ENCODE data around the gene GPATCH4.
"Not testable (repeated sequence)": the region's sequence is repeated elsewhere in the genome, so short reads cannot be mapped to it uniquely, and the experiment has no call there.

Gene GPATCH4

DNA sequence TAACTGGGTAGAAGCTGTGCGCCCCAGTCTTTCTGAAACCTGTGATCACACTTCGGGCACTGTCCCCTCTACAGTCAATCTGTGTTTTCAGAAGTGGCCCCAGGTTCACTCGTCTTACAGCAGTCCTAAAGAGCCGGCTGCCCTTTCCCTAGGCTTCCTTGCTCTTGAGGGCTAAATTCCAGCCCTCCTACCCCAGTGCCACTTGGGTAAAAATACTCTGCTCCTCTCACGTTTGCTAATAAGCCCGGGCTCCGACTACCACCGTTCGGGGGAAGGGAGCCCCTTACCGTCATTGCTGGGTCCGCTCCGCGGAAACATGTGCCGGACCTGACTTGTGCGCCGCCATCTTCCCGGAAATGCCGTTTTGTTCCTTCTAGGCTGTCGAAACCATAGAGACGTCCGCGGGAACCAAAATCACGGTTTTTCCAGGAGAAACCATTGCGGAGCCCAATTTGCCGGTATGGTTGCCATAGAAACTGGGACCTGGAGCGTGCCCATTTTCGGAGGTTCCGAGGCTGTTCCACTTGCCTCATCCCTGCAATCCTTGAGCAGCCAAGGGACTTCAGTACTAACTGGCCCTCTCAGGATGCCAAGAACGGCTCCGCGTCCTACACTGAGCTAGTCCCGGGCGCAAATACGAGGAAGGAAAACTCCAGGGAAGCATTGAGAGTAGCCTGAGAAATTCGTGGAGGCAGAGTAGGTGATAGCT lies at the start of gene GPATCH4:
GPATCH4 (minus strand) TSS at position 358 of the 709 bp plus-strand sequence.
- peak; percentile 71 to 72 for DNase-seq (ENCODE audit: low read depth in 2 of 2)

DNA sequence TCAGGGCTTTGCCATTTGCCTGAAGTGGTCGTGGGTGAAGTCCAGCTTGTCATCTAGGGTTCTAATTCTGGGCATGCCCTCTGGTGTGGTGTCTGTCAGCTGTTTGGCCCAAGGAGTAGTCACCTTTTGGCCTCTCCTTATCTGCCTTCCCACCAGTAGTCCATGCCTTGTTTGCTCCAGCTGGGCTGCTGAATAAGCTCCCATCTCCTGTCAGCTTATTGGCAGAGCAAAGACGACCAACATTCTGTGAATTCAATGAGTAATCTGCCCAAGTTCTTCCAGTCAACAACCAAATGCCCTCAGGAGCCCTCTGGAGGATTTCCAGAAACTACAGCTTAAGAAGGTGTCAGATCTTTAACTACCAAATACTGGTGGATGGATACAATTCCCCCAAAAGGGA lies 47.7 kb upstream of the GPATCH4 start:
- no peak for DNase-seq (ENCODE audit: low read depth in 2 of 2)

DNA sequence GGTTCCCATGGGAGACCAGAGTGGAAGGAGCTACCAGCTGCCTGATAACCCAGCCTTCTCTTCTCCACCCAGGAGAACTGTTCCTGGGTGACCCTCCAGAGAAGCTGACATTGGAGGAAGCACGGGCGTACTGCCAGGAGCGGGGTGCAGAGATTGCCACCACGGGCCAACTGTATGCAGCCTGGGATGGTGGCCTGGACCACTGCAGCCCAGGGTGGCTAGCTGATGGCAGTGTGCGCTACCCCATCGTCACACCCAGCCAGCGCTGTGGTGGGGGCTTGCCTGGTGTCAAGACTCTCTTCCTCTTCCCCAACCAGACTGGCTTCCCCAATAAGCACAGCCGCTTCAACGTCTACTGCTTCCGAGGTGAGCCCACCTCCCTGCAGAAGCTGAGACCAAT lies 47.2 kb upstream of the GPATCH4 start:
- DNase-seq (ENCODE audit: low read depth in 2 of 2): no peak

DNA sequence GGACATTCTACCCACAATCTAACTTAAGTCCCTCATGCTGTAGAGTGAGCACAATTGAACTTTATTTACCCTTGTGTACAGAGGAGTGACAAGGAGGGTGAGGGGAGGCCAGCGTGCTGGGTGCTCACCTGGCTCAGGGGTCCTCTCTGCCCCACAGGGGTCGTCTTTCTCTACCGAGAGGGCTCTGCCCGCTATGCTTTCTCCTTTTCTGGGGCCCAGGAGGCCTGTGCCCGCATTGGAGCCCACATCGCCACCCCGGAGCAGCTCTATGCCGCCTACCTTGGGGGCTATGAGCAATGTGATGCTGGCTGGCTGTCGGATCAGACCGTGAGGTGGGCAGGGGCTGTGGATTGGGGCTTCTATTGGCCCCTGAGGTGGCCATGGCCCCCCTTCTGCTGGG lies 46.1 kb upstream of the GPATCH4 start:
- no peak for DNase-seq (ENCODE audit: low read depth in 2 of 2)

DNA sequence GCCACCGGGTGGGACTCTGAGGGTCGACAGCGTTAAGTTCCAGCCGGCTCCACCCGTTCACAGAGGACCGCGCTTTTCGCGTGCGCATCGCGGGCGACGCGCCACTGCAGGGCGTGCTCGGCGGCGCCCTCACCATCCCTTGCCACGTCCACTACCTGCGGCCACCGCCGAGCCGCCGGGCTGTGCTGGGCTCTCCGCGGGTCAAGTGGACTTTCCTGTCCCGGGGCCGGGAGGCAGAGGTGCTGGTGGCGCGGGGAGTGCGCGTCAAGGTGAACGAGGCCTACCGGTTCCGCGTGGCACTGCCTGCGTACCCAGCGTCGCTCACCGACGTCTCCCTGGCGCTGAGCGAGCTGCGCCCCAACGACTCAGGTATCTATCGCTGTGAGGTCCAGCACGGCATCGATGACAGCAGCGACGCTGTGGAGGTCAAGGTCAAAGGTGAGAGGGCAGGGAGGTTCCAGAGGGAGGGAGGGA lies 45.5 kb upstream of the GPATCH4 start:
- no peak for DNase-seq (ENCODE audit: low read depth in 2 of 2)

DNA sequence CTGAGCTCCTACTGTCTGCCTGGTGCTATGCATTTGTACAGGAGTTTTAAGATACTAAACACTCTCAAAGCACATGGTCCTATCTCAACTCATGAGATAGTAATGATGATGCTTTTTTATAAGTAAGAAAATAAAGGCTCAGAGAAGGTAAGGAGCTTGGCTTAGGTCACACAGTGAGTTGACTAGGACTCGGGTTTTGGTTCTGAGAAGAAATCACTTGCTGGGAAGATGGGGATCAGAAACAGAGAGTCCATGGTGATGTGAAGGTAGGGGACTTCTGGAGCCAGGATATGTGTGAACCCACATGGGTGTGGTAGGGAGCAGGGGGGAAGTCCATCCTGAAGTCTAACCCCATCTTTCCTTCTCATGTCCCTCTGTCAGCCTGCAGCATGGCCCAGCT lies 44.4 kb upstream of the GPATCH4 start:
- DNase-seq (ENCODE audit: low read depth in 2 of 2): no peak

DNA sequence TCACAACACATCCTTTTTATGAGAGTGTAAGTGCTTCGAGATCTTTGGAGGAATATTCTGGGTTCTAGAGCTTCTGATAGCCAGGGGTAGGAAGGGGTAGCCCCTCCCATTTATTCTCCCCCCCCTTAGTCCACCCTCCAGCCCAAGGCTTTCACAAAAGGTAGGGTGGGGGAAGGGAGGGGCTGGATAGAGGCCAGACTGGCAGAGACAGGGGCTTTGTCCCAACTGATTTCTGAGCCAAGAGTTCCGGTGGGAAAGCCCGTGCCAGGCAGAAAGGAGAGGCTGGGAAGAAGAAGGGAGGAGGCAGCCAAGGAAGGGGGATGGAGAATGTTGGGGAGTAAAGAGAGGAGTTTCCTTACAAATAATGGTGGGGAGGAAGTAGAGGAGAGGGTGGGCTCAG lies 43.8 kb upstream of the GPATCH4 start:
- no peak for DNase-seq (ENCODE audit: low read depth in 2 of 2)

- no peak for DNase-seq (ENCODE audit: low read depth in 2 of 2)
Observed at GRCh38 chr1:156644640-156645039, 43.4 kb upstream of the GPATCH4 start.

DNA sequence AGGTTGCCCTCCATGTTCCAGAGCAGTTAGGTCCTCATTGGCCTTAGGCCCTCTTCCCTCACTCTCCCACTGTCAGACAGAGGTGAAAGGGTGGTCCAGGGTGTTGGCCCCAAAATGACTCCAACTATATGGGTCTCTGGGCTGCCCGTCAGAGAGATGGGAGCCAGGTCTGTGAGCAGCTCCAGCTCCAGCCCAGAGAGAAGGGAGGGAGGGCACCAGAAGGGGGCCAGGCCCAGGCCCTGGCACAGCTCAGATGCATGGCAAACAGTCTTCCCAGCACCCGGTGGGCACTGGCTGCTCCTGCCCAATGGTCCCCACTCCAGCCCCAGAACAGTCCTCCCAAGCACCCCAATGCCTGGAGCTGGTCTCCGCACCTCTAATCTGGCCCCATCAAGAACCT lies 42.9 kb upstream of the GPATCH4 start:
- no peak for DNase-seq (ENCODE audit: low read depth in 2 of 2)

DNA sequence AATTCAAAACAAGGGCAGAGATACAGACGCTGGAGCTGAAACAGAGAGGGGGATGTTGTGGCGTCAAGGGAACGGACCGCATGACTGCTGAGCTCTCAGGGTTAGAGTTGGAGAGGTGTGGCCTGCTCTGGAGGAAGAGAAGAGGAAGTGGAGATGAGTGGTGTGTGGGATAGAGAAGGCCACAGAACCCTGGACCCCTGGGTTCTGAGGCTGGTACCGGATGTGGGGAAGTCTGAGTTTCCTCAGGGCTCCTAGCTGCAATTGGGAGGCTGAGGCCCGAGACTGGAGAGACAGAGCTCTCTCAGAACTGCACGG lies 42.5 kb upstream of the GPATCH4 start:
- peak in 1 of 2 donors; percentile 11 for DNase-seq (ENCODE audit: low read depth in 2 of 2)

DNA sequence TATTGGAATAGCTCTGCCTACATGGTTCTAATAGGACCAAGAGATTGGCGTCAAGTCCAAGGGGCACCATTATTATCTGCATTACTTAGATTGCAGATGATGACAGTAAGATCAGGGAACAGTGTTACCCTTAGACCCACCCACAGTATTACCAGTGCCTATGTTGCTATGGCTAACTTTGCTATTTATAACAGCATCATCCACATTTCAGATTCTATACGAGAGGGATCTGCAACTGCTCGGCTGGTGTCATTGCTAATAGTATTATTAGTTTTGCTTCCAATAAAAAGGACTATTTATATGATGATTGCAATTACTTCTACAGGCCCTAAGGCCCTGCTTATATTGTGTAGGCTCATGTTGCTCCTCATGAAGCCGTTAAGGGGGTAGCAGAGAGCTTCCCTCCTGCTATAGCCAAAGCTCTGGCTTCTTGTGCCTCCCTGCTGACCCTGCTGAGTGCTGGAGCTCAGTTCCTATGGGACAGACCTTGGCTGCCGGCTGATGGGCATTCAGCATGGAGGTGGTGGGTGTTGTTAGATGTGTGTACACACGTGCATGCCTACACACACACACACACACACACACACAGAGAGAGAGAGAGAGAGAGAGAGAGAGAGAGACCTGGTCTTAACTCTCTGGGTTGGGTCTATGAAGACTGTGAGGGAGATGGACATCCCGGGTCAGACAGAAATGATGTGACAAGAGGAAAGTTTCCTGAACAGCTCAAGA lies 41.9 kb upstream of the GPATCH4 start:
- DNase-seq (ENCODE audit: low read depth in 2 of 2): no peak

GRCh38 chr1:156642265-156643048 lies 41.2 kb upstream of the GPATCH4 start:
- DNase-seq (ENCODE audit: low read depth in 2 of 2): no peak

GRCh38 chr1:156641761-156642264 lies 40.5 kb upstream of the GPATCH4 start, which contains the start of gene BCAN:
TSS of gene BCAN (plus strand) at chr1:156642117. CDS start at chr1:156646055, 3,938 bp downstream.
- DNase-seq (ENCODE audit: low read depth in 2 of 2): no peak

GRCh38 chr1:156640842-156641706 lies 39.8 kb upstream of the GPATCH4 start:
- no peak for DNase-seq (ENCODE audit: low read depth in 2 of 2)

DNA sequence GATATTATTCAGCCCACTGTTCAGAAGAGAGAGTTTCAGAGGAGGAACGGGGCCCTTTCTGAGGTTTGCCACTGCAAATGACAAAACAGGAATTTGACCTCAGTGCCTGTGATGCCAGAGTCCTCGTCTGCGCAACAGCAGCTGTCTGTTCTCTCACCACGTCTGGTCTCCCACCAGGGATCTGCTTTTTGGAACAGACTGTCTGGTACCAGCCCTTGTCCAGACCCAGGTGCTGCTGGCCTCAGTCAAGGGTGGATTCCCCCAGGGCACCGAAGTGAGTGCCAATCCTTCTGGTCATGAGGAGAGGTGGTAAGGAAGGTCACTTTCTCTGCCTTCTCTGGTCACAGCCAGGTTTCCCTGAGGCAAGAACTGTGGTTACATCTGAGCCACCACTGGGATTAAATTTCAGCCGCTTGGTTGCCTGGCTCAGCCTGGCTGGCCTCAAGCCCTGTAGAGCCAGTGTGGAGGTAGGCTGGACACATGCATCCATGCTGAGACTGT lies 38.4 kb upstream of the GPATCH4 start:
- DNase-seq (ENCODE audit: low read depth in 2 of 2): no peak

- no peak for DNase-seq (ENCODE audit: low read depth in 2 of 2)
Observed at GRCh38 chr1:156638189-156638985, 37.1 kb upstream of the GPATCH4 start.

- DNase-seq (ENCODE audit: low read depth in 2 of 2): no peak
Observed at GRCh38 chr1:156632355-156632754, 31.1 kb upstream of the GPATCH4 start.

- DNase-seq (ENCODE audit: low read depth in 2 of 2): not testable (repeated sequence)
Observed at GRCh38 chr1:156631152-156631551, 29.9 kb upstream of the GPATCH4 start.

GRCh38 chr1:156629823-156630449 lies 28.7 kb upstream of the GPATCH4 start:
- DNase-seq (ENCODE audit: low read depth in 2 of 2): no peak

All from stimulated activated CD8-positive, alpha-beta memory T cell treated with anti-CD3 and anti-CD28 coated beads, Interleukin-15, amount 100 ng/mL, for 48 hours (primary cell).